Suprapubic skin (tissue), 4 donors: ENCODE results near the gene MPDZ. TPM values are rescaled to one million over a fixed set of nuclear protein-coding genes. Genes with fewer than 3 reads are reported as not detected.

Experiments
- DNase-seq, 2 donors: peaks; one replicate each; pipeline ENCODE4 v3.0.0-alpha.2; 2019; ENCODE audit warnings: low spot score in 2 of 2
- H3K27ac ChIP-seq: fragments of 200-600 bp; sonication (generic); one replicate; pipeline ENCODE4 v1.5.1; 2019
- H3K27me3 ChIP-seq: fragments of 200-600 bp; sonication (generic); one replicate; pipeline ENCODE4 v1.5.1; 2019
- H3K36me3 ChIP-seq: fragments of 200-600 bp; sonication (generic); one replicate; pipeline ENCODE4 v1.5.1; 2019
- H3K4me1 ChIP-seq: fragments of 200-600 bp; sonication (generic); one replicate; pipeline ENCODE4 v1.5.1; 2019
- H3K4me3 ChIP-seq: fragments of 200-600 bp; sonication (generic); one replicate; pipeline ENCODE4 v1.5.1; 2019; ENCODE audit warnings: mild to moderate bottlenecking
- H3K9me3 ChIP-seq: fragments of 200-600 bp; sonication (generic); one replicate; pipeline ENCODE4 v1.5.1; 2019
- CTCF ChIP-seq, 2 donors: fragments of 200-600 bp in 1 of 2; fragments of 450-650 bp in 1 of 2; sonication (generic) in 1 of 2; IDR thresholded peaks; one replicate each; pipeline ENCODE4 v1.5.1; 2016 to 2019; ENCODE audit warnings: antibody characterized with exemption in 2 of 2, mild to moderate bottlenecking in 1 of 2, moderate library complexity in 1 of 2
- EP300 ChIP-seq: sonication (generic); formaldehyde crosslinking; IDR thresholded peaks from one replicate; pipeline ENCODE4 v1.6.1; 2017; ENCODE audit warnings: antibody characterized with exemption
- POLR2A ChIP-seq, 2 donors: fragments of 450-650 bp; IDR thresholded peaks; one replicate each; pipeline ENCODE4 v1.6.1; 2017; ENCODE audit warnings: antibody characterized with exemption in 2 of 2, mild to moderate bottlenecking in 2 of 2, moderate library complexity in 2 of 2
- POLR2AphosphoS5 ChIP-seq, 3 donors: sonication (generic); formaldehyde crosslinking; IDR thresholded peaks; one replicate each; pipeline ENCODE4 v1.6.1; 2017; ENCODE audit warnings: antibody characterized with exemption in 3 of 3
- WGBS: methylation state at CpG from one replicate; pipeline ENCODE4 v1.1.5; 2018; 5-methylcytosine and 5-hydroxymethylcytosine counted together
- total RNA-seq, 4 donors: library from RNA; depleted of rRNA; stranded (reverse); fragments of >200 nt; gene quantifications; one replicate each; pipeline ENCODE4 v1.1.0, GENCODE V29; 2016

Gene MPDZ
- total RNA-seq, 4 donors from 2014 or later = 4.7 to 13.4 (median 9.2) TPM

- Histone ChIP-seq H3K4me1 (peaks cover 14% of the 10 kb centered on the region), H3K27ac (no peak overlapping the region), H3K4me3 (no peak overlapping the region), H3K9me3 (no peaks in the 10 kb centered on the region), H3K36me3 (no peaks in the 10 kb centered on the region), H3K27me3 (no peaks in the 10 kb centered on the region)
- TF ChIP-seq CTCF (IDR thresholded peaks at IDR 0.05) (peak; percentile 24 to 55), POLR2AphosphoS5 (IDR thresholded peaks at IDR 0.05) (no peak), POLR2A (IDR thresholded peaks at IDR 0.05) (no peak)
- WGBS = 16% methylated on average over 10 of the region's 10 CpGs
- no peak for DNase-seq
These were observed 190.6 kb downstream of the MPDZ start for GRCh38 chr9:13088720-13089427.

GRCh38 chr9:13083963-13084528, 195.4 kb downstream of the MPDZ start:
- Histone ChIP-seq H3K4me1 (peaks cover 11% of the 10 kb centered on the region), H3K4me3 (no peak overlapping the region), H3K36me3 (no peaks in the 10 kb centered on the region), H3K27me3 (no peaks in the 10 kb centered on the region), H3K9me3 (no peaks in the 10 kb centered on the region), H3K27ac (peak overlapping the region; percentile 28)
- WGBS = 14% methylated on average over 1 of the region's 1 CpG
- DNase-seq = no peak
- no peak for TF ChIP-seq EP300
- no peak for TF ChIP-seq CTCF (IDR thresholded peaks at IDR 0.05)
- no peak for TF ChIP-seq POLR2AphosphoS5 (IDR thresholded peaks at IDR 0.05)

GRCh38 chr9:13083366-13083765, 196.1 kb downstream of the MPDZ start:
- H3K36me3 ChIP-seq = no peaks in the 10 kb centered on the region
- H3K27me3 ChIP-seq = no peaks in the 10 kb centered on the region
- H3K4me3 ChIP-seq = no peak overlapping the region
- TF ChIP-seq POLR2AphosphoS5 (IDR thresholded peaks at IDR 0.05) (no peak), CTCF (IDR thresholded peaks at IDR 0.05) (no peak), EP300 (no peak), POLR2A (IDR thresholded peaks at IDR 0.05) (no peak)
- H3K4me1 ChIP-seq = peaks cover 5% of the 10 kb centered on the region
- no peaks in the 10 kb centered on the region for H3K9me3 ChIP-seq
- DNase-seq = no peak
- peak overlapping the region; percentile 47 for H3K27ac ChIP-seq
- WGBS = 30% methylated on average over 2 of the region's 2 CpGs

- H3K9me3 ChIP-seq = no peaks in the 10 kb centered on the region
- H3K4me3 ChIP-seq = no peak overlapping the region
- no peaks in the 10 kb centered on the region for H3K36me3 ChIP-seq
- H3K27me3 ChIP-seq = no peaks in the 10 kb centered on the region
- no peak for DNase-seq
- peaks cover 5% of the 10 kb centered on the region for H3K4me1 ChIP-seq
- peak overlapping the region; percentile 47 for H3K27ac ChIP-seq
- WGBS = 52% methylated on average over 2 of the region's 2 CpGs
- TF ChIP-seq POLR2A (IDR thresholded peaks at IDR 0.05) = no peak
- no peak for TF ChIP-seq POLR2AphosphoS5 (IDR thresholded peaks at IDR 0.05)
- TF ChIP-seq CTCF (IDR thresholded peaks at IDR 0.05) = no peak
- TF ChIP-seq EP300 = no peak
These were observed 196.7 kb downstream of the MPDZ start for GRCh38 chr9:13082796-13083195.

- WGBS = 87% methylated on average over 1 of the region's 1 CpG
- Histone ChIP-seq H3K4me3 (no peak overlapping the region), H3K36me3 (no peaks in the 10 kb centered on the region), H3K27ac (no peak overlapping the region), H3K9me3 (no peaks in the 10 kb centered on the region), H3K27me3 (no peaks in the 10 kb centered on the region), H3K4me1 (no peaks in the 10 kb centered on the region)
- no peak for DNase-seq
- TF ChIP-seq POLR2AphosphoS5 (IDR thresholded peaks at IDR 0.05) (no peak), EP300 (no peak), CTCF (IDR thresholded peaks at IDR 0.05) (no peak), POLR2A (IDR thresholded peaks at IDR 0.05) (no peak)
These were observed 201.3 kb downstream of the MPDZ start for GRCh38 chr9:13078164-13078563.
